Left kidney (tissue), 2 donors: ENCODE results near the gene ADGRG6. TPM values are rescaled to one million over a fixed set of nuclear protein-coding genes. Genes with fewer than 3 reads are reported as not detected.
"Not testable (repeated sequence)": the region's sequence is repeated elsewhere in the genome, so short reads cannot be mapped to it uniquely, and the experiment has no call there.

Experiments
- DNase-seq: peaks from one replicate; pipeline ENCODE4 v3.0.0-alpha.2; 2013
- polyA plus RNA-seq: library from polyadenylated mRNA; unstranded; fragments of 120-200 nt; gene quantifications from one replicate; pipeline ENCODE4 v1.2.1, GENCODE V29; 2013; ENCODE audit not compliant: insufficient read length

The ADGRG6 gene
- polyA plus RNA-seq, 1 donor, result 35.6 TPM

GRCh38 chr6:142444881-142445301 lies 143.1 kb downstream of the ADGRG6 start:
- no peak for DNase-seq

DNA sequence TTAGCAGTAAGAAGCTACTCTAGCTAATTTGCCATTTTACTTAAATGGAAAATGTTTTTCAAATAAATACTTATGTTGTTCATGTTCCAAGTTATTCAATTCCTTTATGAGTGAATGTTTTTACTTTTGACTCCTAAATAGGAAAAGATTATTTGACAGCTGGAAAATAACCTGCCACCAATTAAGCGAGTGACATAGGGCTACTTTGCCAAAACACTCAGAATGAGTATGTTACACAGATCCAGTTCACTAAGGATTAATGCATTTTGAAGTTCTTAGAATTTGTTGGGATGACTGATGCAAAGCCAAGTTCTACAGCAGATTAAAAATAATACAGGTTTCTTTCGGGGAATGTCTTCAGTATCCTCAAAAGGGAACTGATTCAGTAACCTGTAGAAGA lies 144.4 kb downstream of the ADGRG6 start:
- no peak for DNase-seq

DNA sequence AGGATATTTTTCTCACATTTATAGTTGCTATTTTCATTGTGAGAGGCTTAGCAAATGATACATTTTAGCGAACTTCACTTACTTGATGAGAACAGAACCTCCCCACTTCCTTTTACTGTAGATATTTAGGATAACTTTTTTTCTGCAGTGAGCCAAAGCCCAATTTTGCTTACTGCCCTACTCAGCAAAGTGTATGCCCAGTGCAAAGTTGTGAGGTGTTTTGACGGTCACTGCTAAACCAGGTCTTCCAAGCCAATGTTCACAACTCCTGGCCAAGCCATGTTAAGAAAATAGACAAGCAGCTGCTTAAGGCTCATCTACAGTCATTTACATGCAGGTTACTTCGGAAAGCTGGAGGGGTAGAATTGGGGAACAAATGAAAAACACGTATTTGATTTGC lies 144.8 kb downstream of the ADGRG6 start:
- DNase-seq, result no peak

DNA sequence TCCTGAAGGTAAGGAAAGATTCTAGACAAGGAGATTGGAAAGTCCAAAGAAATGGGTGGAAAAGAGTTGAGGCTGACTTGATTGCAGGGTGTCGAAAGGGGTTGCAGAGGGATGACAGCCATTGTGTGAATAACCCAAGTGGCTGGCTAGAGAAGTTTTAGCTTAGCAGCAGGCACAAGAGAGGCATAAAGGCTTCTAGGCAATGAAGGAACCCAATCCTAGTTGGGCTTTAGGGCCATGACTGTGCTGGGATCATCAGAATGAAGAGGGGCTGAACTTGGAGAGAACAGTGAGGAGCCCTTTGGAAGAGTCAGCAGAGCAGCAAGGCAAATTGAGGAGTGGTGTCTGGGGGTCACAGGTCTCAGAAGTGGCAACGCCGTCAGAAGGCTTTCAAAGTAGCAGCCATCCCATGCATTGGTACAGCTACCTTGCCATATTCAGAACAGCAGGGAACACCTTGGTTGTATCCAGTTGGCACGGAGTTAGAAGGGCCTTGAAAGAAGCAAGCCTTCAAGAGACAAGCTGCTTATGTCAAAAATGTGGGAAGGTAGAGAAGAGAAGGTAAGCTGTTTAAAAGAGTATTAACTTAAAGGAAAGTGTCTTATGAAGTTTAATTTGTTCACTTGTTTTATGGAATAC lies 146.4 kb downstream of the ADGRG6 start:
- DNase-seq, result no peak

DNA sequence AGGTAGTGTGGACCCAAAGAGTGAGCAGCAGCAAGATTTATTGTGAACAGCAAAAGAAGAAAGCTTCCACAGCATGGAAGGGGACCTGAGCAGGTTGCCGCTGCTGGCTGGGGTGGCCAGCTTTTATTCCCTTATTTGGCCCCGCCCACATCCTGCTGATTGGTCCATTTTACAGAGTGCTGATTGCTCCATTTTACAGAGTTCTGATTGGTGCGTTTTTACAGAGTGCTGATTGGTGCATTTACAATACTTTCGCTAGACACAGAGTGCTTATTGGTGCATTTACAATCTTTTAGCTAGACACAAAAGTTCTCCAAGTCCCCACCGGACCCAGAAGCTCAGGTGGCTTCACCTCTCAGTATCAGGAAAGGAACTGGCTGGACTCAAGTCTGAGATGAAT lies 149.0 kb downstream of the ADGRG6 start:
- DNase-seq, result not testable (repeated sequence)

DNA sequence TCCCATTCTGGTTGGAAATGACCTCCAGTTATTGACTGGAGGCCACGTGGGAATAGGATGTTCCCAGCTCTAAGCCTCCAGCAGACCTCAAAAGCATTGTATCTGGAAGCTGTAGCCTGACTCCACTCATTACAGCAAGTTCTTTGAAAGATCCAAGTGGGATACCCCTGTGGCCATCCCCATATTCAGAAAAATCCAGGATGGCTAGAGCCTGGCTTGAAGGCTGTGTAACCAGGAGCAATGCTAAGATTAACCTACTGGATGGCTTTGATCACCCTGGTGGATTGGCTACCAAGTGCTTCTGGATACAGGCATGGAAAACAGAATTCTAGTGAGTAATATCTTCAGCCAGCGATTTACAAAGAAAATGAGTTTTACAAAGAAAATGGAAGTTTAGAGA lies 151.2 kb downstream of the ADGRG6 start:
- no peak for DNase-seq

DNA sequence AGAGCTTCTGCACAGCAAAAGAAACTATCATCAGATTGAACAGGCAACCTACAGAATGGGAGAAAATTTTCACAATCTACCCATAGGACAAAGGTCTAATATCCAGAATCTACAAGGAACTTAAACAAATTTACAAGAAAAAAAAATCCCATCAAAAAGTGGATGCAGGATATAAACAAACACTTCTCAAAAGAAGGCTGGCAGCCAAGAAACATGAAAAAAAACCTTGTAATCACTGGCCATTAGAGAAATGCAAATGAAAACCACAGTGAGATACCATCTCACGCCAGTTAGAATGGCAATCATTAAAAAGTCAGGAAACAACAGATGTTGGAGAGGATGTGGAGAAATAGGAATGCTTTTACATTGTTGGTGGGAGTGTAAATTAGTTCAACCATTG lies 152.4 kb downstream of the ADGRG6 start:
- not testable (repeated sequence) for DNase-seq

DNA sequence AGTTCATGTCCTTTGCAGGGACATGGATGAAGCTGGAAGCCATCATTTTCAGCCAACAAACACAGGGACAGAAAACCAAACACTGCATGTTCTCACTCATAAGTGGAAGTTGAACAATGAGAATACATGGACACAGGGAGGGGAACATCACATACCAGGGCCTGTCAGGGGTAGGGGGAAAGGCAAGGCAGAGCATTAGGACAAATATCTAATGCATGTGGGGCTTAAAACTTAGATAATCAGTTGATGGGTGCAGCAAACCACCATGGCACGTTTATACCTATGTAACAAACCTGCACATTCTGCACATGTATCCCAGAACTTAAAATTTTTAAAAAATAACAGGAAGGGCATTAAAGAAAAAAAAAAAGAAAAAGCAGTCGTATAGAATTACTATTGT lies 153.0 kb downstream of the ADGRG6 start:
- DNase-seq, result not testable (repeated sequence)

GRCh38 chr6:142455957-142456589 lies 154.3 kb downstream of the ADGRG6 start:
- DNase-seq, result no peak

- no peak for DNase-seq
Observed at GRCh38 chr6:142457638-142458406, 156.0 kb downstream of the ADGRG6 start.

- no peak for DNase-seq
Observed at GRCh38 chr6:142458836-142459235, 157.0 kb downstream of the ADGRG6 start.

DNA sequence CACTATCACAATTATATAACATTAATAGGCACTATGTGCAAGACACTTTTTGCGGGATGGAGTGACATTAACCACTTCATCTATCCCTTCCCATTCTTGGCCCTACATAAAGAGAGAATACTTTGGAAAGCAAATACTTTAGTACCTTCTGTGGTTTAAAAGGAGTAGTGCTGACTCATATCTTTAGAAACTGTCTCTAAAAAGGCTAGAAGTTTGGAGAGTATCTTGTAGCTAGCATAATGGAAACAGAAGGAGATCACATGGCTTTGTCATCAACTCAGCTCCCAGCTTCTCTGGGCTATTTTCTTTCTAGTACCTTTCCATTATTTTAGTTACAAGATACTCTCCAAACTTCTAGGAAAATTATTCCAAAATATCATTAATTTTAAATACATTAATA lies 157.5 kb downstream of the ADGRG6 start:
- no peak for DNase-seq

DNA sequence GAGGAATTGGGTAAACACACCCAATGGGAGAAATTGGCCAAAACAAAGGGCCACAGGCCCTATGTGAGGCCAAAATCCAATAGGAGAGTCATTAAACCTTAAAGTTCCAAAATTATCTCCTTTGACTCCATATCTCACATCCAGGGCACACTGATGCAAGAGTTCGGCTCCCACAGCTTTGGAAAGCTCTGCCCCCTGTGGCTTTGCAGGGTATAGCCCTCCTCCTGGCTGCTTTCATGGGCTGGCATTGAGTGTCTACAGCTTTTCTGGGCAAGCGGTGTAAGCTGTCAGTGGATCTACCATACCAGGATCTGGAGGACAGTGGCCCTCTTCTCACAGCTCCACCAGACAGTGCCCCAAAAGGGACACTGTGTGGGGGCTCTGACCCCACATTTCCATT lies 160.5 kb downstream of the ADGRG6 start:
- no peak for DNase-seq

DNA sequence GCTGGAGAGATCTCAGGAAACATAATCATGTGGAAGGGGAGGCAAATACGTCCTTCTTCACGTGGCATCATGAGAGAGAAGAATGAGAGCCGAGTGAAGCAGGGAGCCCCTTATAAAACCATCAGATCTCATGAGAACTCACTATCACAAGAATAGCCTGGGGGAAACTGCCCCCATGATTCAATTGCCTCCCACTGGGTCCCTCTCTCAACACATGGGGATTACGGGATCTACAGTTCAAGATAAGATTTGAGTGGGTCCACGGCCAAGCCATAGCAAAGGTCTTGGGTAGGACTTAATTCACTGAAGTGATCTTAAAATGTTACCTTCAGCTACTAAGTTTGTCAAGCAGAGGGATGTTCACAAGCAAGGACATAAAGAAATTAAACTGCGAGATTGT lies 162.2 kb downstream of the ADGRG6 start:
- DNase-seq, result no peak

DNA sequence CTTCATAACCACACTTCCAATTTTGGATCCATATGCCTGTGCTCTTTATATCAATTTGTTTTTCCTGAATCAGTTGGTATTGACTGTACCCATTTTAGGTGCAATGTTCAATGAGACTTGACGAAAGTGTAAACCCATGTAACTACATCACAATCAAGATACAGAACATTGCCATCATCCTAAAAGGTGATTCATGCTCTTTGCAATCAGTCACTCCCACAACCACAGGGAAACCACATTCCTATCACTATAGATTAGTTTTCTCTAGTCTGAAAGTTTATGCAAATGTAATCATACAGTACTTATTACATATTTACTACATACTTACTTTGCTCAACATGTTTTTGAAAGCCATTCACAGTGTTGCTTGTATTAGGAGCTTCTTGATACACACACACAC lies 167.4 kb downstream of the ADGRG6 start:
- DNase-seq, result no peak

DNA sequence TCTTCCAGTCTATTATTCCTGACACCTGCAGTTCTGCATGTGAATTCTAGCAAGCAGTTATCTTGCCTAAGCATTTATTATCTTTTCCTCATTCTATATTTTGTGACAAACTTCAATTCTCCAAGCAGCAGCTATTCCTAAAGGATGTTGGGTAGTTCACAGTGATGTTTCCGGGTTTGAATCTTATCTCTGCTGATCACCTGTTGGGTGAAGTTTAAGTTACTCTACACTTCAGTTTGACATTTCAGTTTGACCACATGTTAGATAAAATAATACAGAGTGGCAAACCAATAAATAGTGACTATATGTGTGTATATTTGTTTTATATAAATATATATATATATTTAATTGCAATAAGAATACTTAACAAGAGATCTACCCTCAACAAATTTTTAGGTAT lies 168.6 kb downstream of the ADGRG6 start:
- no peak for DNase-seq

GRCh38 chr6:142474531-142475289 lies 172.9 kb downstream of the ADGRG6 start:
- peak; percentile 55 for DNase-seq

GRCh38 chr6:142476452-142476851 lies 174.6 kb downstream of the ADGRG6 start:
- no peak for DNase-seq

GRCh38 chr6:142478117-142478516 lies 176.3 kb downstream of the ADGRG6 start:
- no peak for DNase-seq

DNA sequence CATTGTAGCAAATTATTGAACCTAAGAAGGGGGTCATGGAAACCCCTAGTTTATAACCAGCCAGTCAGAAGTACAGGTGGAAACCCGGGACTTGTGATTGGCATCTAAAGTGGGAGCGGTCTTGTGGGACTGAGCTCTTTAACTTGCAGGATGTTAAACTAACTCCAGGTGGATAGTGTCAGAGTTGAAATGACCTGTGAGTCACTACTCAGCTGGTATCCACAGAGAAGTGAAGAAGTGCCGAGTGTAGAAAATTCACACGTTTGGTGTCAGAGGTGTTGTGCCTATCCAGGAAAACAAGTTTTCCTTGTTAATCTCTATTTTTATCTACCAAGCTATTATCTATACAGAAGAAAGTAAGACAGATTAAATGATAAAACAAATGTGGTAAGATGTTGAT lies 179.7 kb downstream of the ADGRG6 start:
- DNase-seq, result peak; percentile 13

DNA sequence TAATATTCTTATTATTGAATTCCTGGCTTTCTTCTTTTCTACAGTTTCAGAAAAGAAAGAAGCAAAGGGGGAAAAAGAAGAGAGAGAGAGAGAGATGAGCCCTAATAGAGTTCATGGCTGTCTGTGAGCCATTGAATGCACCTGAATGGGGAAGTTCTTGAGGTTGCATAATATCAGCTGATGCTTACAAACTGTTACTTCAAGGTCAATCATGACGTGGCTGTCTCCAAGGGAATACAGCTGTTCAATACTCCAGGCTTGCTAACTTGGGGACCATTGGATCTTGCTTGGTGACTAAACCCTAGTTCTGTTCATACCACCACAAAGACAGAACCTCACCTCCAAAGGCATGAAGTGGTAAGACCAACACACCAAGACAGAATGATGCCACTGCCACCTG lies 180.4 kb downstream of the ADGRG6 start:
- DNase-seq, result no peak

DNA sequence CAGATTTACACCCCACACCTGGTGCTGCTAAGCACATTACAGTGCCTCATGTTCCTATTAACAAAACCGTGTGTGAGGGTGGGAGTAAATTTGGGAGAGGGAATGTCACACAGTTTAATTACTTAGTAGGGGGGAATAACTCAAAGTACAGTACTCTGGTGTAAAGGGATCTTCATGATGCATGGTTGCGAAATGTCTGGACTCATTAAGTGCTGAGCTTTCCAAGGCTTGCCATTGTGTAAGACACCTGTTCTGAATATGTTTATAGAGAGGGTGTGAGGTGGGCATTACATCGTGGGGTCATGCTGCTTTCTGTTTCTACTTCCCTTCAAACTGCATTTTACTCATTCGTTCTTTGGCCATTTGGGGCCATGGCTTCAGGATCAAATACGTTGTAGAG lies 181.2 kb downstream of the ADGRG6 start:
- DNase-seq, result no peak

DNA sequence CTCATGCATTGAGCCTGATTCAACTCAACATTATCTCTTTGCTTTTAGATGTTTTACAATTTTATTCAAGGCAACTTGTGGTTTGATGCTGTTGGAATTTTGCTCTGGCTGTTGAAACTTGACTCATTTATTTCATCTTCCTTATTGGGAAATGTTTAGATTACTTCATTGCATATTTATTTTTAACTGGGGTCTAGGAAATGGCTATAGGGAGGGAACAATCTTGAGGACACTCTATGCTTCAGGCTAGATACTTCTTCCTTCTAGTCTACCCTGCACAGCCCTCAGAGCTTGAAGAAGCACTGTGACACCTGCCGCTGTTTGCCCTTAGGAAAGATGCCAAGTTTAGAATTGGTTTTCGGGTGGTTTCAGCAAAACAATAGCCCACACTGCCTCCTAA lies 183.4 kb downstream of the ADGRG6 start:
- DNase-seq, result no peak
